ENCODE measurements around the gene EPS15. TPM values are rescaled to one million over a fixed set of nuclear protein-coding genes. Genes with fewer than 3 reads are reported as not detected.

EPS15 gene
- total and polyA plus RNA-seq, 2 of the 13 experiments (the other 11 are each of a cell fraction or from before 2014, with no cell fraction given), result 14.3 to 19.3 TPM

DNA sequence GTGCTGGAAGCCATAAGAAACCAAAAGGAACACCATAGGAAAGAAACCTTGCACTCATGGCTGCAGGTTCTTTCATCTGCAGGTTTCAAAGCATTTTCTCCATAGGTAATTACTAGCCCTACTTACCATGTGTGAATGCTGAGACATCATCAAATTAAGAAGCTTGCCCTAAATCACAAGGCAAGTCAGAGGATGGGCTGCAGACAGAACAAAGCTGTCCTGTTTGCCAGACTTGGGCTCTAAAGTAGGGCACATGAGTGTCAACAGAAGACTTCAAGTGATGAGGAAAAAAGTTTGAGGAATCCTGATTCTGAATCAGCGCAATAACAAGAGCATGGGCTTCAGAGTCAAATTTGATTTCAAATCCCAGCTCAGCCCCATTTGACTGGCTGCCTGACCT lies 5.8 kb upstream of the EPS15 start:
- ChIA-PET POLR2A (no interaction called here), CTCF (ENCODE audit: low intra/inter-chr PET ratio, low total read pairs) (no interaction called here)
- Histone ChIP-seq H3K27me3 (ENCODE audit: control insufficient read depth in 1 of 2, insufficient read depth in 2 of 2, low read length in 2 of 2) (no peaks in the 10 kb centered on the region), H3K4me2 (ENCODE audit: low read depth, low read length) (no peak overlapping the region), H4K20me1 (ENCODE audit: insufficient read depth, low read length) (no peaks in the 10 kb centered on the region), H2AFZ (ENCODE audit: low read length) (no peak overlapping the region), H3K4me1 (ENCODE audit: insufficient read depth, low read length) (no peaks in the 10 kb centered on the region), H3K9ac (ENCODE audit: insufficient read depth, low read depth, low read length) (no peak overlapping the region), H3K4me3 (replicated peaks in 1 of 3; ENCODE audit: insufficient read depth in 1 of 3, low read depth in 2 of 3, low read length in 3 of 3) (no peak overlapping the region), H3K27ac (ENCODE audit: extremely low read length, insufficient read depth, low read length) (no peak overlapping the region), H3K9me3 (ENCODE audit: low read length) (no peaks in the 10 kb centered on the region), H3K79me2 (ENCODE audit: insufficient read depth, low read length) (no peaks in the 10 kb centered on the region), H3K36me3 (replicated peaks in 1 of 2; ENCODE audit: control insufficient read depth in 1 of 2, insufficient read depth in 2 of 2, low read length in 2 of 2) (no peaks in the 10 kb centered on the region)
- intact Hi-C loops (cut with micrococcal nuclease; ENCODE audit: unreplicated experiment), result no loop called here
- TF ChIP-seq, protein P1, sequence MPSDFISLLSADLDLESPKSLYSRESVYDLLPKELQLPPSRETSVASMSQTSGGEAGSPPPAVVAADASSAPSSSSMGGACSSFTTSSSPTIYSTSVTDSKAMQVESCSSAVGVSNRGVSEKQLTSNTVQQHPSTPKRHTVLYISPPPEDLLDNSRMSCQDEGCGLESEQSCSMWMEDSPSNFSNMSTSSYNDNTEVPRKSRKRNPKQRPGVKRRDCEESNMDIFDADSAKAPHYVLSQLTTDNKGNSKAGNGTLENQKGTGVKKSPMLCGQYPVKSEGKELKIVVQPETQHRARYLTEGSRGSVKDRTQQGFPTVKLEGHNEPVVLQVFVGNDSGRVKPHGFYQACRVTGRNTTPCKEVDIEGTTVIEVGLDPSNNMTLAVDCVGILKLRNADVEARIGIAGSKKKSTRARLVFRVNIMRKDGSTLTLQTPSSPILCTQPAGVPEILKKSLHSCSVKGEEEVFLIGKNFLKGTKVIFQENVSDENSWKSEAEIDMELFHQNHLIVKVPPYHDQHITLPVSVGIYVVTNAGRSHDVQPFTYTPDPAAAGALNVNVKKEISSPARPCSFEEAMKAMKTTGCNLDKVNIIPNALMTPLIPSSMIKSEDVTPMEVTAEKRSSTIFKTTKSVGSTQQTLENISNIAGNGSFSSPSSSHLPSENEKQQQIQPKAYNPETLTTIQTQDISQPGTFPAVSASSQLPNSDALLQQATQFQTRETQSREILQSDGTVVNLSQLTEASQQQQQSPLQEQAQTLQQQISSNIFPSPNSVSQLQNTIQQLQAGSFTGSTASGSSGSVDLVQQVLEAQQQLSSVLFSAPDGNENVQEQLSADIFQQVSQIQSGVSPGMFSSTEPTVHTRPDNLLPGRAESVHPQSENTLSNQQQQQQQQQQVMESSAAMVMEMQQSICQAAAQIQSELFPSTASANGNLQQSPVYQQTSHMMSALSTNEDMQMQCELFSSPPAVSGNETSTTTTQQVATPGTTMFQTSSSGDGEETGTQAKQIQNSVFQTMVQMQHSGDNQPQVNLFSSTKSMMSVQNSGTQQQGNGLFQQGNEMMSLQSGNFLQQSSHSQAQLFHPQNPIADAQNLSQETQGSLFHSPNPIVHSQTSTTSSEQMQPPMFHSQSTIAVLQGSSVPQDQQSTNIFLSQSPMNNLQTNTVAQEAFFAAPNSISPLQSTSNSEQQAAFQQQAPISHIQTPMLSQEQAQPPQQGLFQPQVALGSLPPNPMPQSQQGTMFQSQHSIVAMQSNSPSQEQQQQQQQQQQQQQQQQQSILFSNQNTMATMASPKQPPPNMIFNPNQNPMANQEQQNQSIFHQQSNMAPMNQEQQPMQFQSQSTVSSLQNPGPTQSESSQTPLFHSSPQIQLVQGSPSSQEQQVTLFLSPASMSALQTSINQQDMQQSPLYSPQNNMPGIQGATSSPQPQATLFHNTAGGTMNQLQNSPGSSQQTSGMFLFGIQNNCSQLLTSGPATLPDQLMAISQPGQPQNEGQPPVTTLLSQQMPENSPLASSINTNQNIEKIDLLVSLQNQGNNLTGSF (CRISPR knock-in tag; IDR thresholded peaks at IDR 0.05), result no peak
- TF ChIP-seq ZNF329 (CRISPR knock-in tag; IDR thresholded peaks at IDR 0.05; ENCODE audit: low read depth) (no peak), TOPORS (CRISPR knock-in tag; IDR thresholded peaks at IDR 0.05) (no peak), ZNF556 (CRISPR knock-in tag; IDR thresholded peaks at IDR 0.05; ENCODE audit: borderline replicate concordance) (no peak), ZBTB3 (CRISPR knock-in tag; IDR thresholded peaks at IDR 0.05; ENCODE audit: borderline replicate concordance, low read depth) (no peak), FOXA1 (IDR thresholded peaks at IDR 0.05) (no peak), FOXA1 (CRISPR knock-in tag; IDR thresholded peaks at IDR 0.05) (no peak), ZNF550 (CRISPR knock-in tag; IDR thresholded peaks at IDR 0.05; ENCODE audit: borderline replicate concordance) (no peak), TMF1 (CRISPR knock-in tag; IDR thresholded peaks at IDR 0.05; ENCODE audit: low read depth) (no peak), ZNF33B (CRISPR knock-in tag; IDR thresholded peaks at IDR 0.05) (no peak), BCL6 (CRISPR knock-in tag; IDR thresholded peaks at IDR 0.05) (no peak), SMAD1 (CRISPR knock-in tag; IDR thresholded peaks at IDR 0.05; ENCODE audit: borderline replicate concordance, low read depth) (no peak), EZH2 (conservative IDR thresholded peaks at IDR 0.05; ENCODE audit: low read depth, low read length) (no peak), TP53 (CRISPR knock-in tag; conservative IDR thresholded peaks at IDR 0.05) (no peak), ZNF382 (CRISPR knock-in tag; IDR thresholded peaks at IDR 0.05; ENCODE audit: borderline replicate concordance) (no peak)
- 100% methylated on average over 1 of the region's 1 CpG for WGBS (ENCODE audit: low lambda C conversion rate)
- in situ Hi-C loops (cut with HindIII; ENCODE audit: extremely low pct_ligation_motif_present, low pct_unique_long_range_greater_than_20kb), result no loop called here
- BruUV-seq (replicated peaks), result no TSS peak
- ATAC-seq (no peak), FAIRE-seq (no peak), DNase-seq (ENCODE audit: low spot score) (no peak)
